CD14-positive monocyte (primary cell): ENCODE results near the gene CAMKK2. TPM values are rescaled to one million over a fixed set of nuclear protein-coding genes. Genes with fewer than 3 reads are reported as not detected.

Experiments used
- DNase-seq, 3 donors: peaks; one replicate each; pipeline ENCODE4 v3.0.0-alpha.2; 2011 to 2022
- H2AFZ ChIP-seq: 2 replicates; pipeline ENCODE4 v1.6.0; 2012; ENCODE audit warnings: mild to moderate bottlenecking, low read depth, low read length, inconsistent platforms; ENCODE audit not compliant: insufficient read depth, poor library complexity, severe bottlenecking
- H3K27ac ChIP-seq, 2 donors: 1 replicate in 1 of 2; 2 replicates in 1 of 2; pipeline ENCODE4 v1.5.1; 2012 to 2013; ENCODE audit warnings: low read length in 2 of 2, control low read depth in 1 of 2, inconsistent platforms in 1 of 2, low read depth in 1 of 2, mild to moderate bottlenecking in 1 of 2
- H3K27me3 ChIP-seq, 2 donors: one replicate each; pipeline versions ENCODE4 v1.6.0 to v1.6.1; 2011 to 2013; ENCODE audit warnings: low read length in 2 of 2; ENCODE audit not compliant: control insufficient read depth in 2 of 2, insufficient read depth in 2 of 2
- H3K36me3 ChIP-seq, 2 donors: replicated peaks in 1 of 2; 1 replicate in 1 of 2; 2 replicates in 1 of 2; pipeline versions ENCODE4 v1.5.1 to v1.6.1; 2012 to 2013; ENCODE audit warnings: low read length in 2 of 2, control low read depth in 1 of 2, inconsistent platforms in 1 of 2, mild to moderate bottlenecking in 1 of 2; ENCODE audit not compliant: insufficient read depth in 2 of 2, control insufficient read depth in 1 of 2
- H3K4me1 ChIP-seq, 2 donors: 1 replicate in 1 of 2; 2 replicates in 1 of 2; pipeline versions ENCODE4 v1.5.1 to v1.6.1; 2012 to 2013; ENCODE audit warnings: low read length in 2 of 2, control low read depth in 1 of 2, inconsistent platforms in 1 of 2, mild to moderate bottlenecking in 1 of 2, moderate library complexity in 1 of 2; ENCODE audit not compliant: insufficient read depth in 2 of 2, control insufficient read depth in 1 of 2
- H3K4me2 ChIP-seq: replicated peaks from 2 replicates; pipeline ENCODE3; 2012; ENCODE audit warnings: low read length, moderate library complexity, mild to moderate bottlenecking; ENCODE audit not compliant: poor library complexity, severe bottlenecking; ENCODE audit errors: extremely low read depth
- H3K4me3 ChIP-seq, 3 experiments: fragments of 200-600 bp in 1 of 3; sonication (generic) in 1 of 3; replicated peaks in 1 of 3; 1 replicate in 2 of 3; 2 replicates in 1 of 3; pipeline ENCODE4 v1.5.1; 2011 to 2013; ENCODE audit warnings: low read length in 3 of 3, mild to moderate bottlenecking in 3 of 3, control low read depth in 2 of 3, low read depth in 2 of 3, inconsistent platforms in 1 of 3, moderate library complexity in 1 of 3
- H3K79me2 ChIP-seq: 2 replicates; pipeline ENCODE4 v1.6.0; 2012; ENCODE audit warnings: mild to moderate bottlenecking, control low read depth, inconsistent platforms, low read length, moderate library complexity; ENCODE audit not compliant: insufficient read depth
- H3K9ac ChIP-seq: 2 replicates; pipeline ENCODE4 v1.6.0; 2017; ENCODE audit warnings: low read length, mild to moderate bottlenecking; ENCODE audit not compliant: insufficient read depth, poor library complexity, severe bottlenecking
- H3K9me3 ChIP-seq, 2 donors: replicated peaks in 1 of 2; 1 replicate in 1 of 2; 2 replicates in 1 of 2; pipeline versions ENCODE4 v1.5.1 to v1.6.1; 2012 to 2013; ENCODE audit warnings: low read length in 2 of 2, control low read depth in 1 of 2; ENCODE audit not compliant: control insufficient read depth in 1 of 2, insufficient read depth in 1 of 2
- H4K20me1 ChIP-seq: 2 replicates; pipeline ENCODE4 v1.6.0; 2012; ENCODE audit warnings: mild to moderate bottlenecking, low read length, control low read depth, moderate library complexity; ENCODE audit not compliant: insufficient read depth
- H3K27ac Mint-ChIP-seq, 7 donors: one replicate each; pipeline ENCODE4 v1.8.0; 2020; ENCODE audit warnings: mild to moderate bottlenecking in 7 of 7, mixed read lengths in 7 of 7, moderate library complexity in 6 of 7, inconsistent platforms in 2 of 7
- H3K27me3 Mint-ChIP-seq, 3 donors: one replicate each; pipeline ENCODE4 v1.8.0; 2021 to 2022; ENCODE audit warnings: low read depth in 3 of 3, mild to moderate bottlenecking in 3 of 3, mixed read lengths in 3 of 3, moderate library complexity in 3 of 3, inconsistent platforms in 1 of 3
- H3K36me3 Mint-ChIP-seq, 2 donors: one replicate each; pipeline ENCODE4 v1.8.0; 2020; ENCODE audit warnings: mixed read lengths in 2 of 2, inconsistent platforms in 1 of 2, mild to moderate bottlenecking in 1 of 2
- H3K4me1 Mint-ChIP-seq: one replicate; pipeline ENCODE4 v1.8.0; 2020; ENCODE audit warnings: mild to moderate bottlenecking, mixed read lengths
- H3K4me3 Mint-ChIP-seq, 2 donors: one replicate each; pipeline ENCODE4 v1.8.0; 2020; ENCODE audit warnings: mild to moderate bottlenecking in 2 of 2, mixed read lengths in 2 of 2, moderate library complexity in 1 of 2
- H3K9me3 Mint-ChIP-seq, 7 donors: one replicate each; pipeline ENCODE4 v1.8.0; 2020 to 2022; ENCODE audit warnings: mixed read lengths in 7 of 7, mild to moderate bottlenecking in 6 of 7, moderate library complexity in 6 of 7, inconsistent platforms in 2 of 7
- WGBS: methylation state at CpG from one replicate; pipeline ENCODE4 v1.1.5; 2013; ENCODE audit warnings: missing lambda C conversion rate; ENCODE audit not compliant: insufficient coverage; 5-methylcytosine and 5-hydroxymethylcytosine counted together
- intact Hi-C, 2 donors: fragments of 100-400 bp; cut with micrococcal nuclease; formaldehyde crosslinking; loops; one replicate each; pipeline versions ENCODE4 v1.15.0 to v1.15.1; 2023
- polyA plus RNA-seq, 3 donors: library from polyadenylated mRNA; depleted of rRNA in 1 of 3; unstranded in 2 of 3; stranded (reverse) in 1 of 3; fragments of 300-500 nt in 2 of 3; fragments of >200 nt in 1 of 3; fragmentation: Illumina TruSeq in 2 of 3; gene quantifications; 1 replicate in 2 of 3; 2 replicates in 1 of 3; pipeline ENCODE4 v1.2.3, GENCODE V29; 2012 to 2021
- TF ChIP-seq, protein P1 (sequence below): fragments of 200-600 bp; IDR thresholded peaks from one replicate; pipeline ENCODE4 v1.8.0; 2022; ENCODE audit warnings: antibody characterized with exemption, mild to moderate bottlenecking

CAMKK2 gene
- polyA plus RNA-seq, 3 donors: 55.6 to 71.4 (median 71.0) TPM

GRCh38 chr12:121328620-121329019 lies 32.1 kb upstream of the CAMKK2 start:
- no peak for DNase-seq
- Histone ChIP-seq H3K4me2 (no peak overlapping the region), H3K9me3 (no peaks in the 10 kb centered on the region), H4K20me1 (peaks cover 10% of the 10 kb centered on the region), H3K4me3 (no peak overlapping the region), H3K79me2 (peaks cover 2% of the 10 kb centered on the region), H3K4me1 (peaks cover 2 to 9% of the 10 kb centered on the region in 2 donors), H3K27ac (no peak overlapping the region), H2AFZ (no peak overlapping the region), H3K27me3 (no peaks in the 10 kb centered on the region), H3K9ac (no peak overlapping the region), H3K36me3 (peaks cover 84 to 96% of the 10 kb centered on the region in 2 donors)
- peaks cover 9% of the 10 kb centered on the region for H3K4me1 Mint-ChIP-seq
- no peak overlapping the region for H3K4me3 Mint-ChIP-seq
- no peak overlapping the region for H3K27ac Mint-ChIP-seq
- H3K36me3 Mint-ChIP-seq: peaks cover 83 to 95% of the 10 kb centered on the region in 2 donors
- WGBS: 95% methylated on average over 2 of the region's 4 CpGs
- intact Hi-C loops: no loop called here
- TF ChIP-seq, protein P1, sequence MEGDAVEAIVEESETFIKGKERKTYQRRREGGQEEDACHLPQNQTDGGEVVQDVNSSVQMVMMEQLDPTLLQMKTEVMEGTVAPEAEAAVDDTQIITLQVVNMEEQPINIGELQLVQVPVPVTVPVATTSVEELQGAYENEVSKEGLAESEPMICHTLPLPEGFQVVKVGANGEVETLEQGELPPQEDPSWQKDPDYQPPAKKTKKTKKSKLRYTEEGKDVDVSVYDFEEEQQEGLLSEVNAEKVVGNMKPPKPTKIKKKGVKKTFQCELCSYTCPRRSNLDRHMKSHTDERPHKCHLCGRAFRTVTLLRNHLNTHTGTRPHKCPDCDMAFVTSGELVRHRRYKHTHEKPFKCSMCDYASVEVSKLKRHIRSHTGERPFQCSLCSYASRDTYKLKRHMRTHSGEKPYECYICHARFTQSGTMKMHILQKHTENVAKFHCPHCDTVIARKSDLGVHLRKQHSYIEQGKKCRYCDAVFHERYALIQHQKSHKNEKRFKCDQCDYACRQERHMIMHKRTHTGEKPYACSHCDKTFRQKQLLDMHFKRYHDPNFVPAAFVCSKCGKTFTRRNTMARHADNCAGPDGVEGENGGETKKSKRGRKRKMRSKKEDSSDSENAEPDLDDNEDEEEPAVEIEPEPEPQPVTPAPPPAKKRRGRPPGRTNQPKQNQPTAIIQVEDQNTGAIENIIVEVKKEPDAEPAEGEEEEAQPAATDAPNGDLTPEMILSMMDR: no peak
- H3K9me3 Mint-ChIP-seq: no peaks in the 10 kb centered on the region
- H3K27me3 Mint-ChIP-seq: no peaks in the 10 kb centered on the region

- peak overlapping the region in 1 of 2 donors; percentile 26 for H3K27ac ChIP-seq
- no peaks in the 10 kb centered on the region for H3K27me3 ChIP-seq
Observed at GRCh38 chr12:121326996-121327674, 30.6 kb upstream of the CAMKK2 start.

More at GRCh38 chr12:121326996-121327674, 30.6 kb upstream of the CAMKK2 start:
- Histone ChIP-seq H3K79me2 (peaks cover 10% of the 10 kb centered on the region), H2AFZ (no peak overlapping the region), H3K9ac (no peak overlapping the region), H4K20me1 (peaks cover 10% of the 10 kb centered on the region), H3K9me3 (no peaks in the 10 kb centered on the region), H3K4me1 (peaks cover 2 to 9% of the 10 kb centered on the region in 2 donors), H3K4me3 (no peak overlapping the region), H3K36me3 (peaks cover 81 to 97% of the 10 kb centered on the region in 2 donors), H3K4me2 (no peak overlapping the region)
- Mint-ChIP-seq H3K9me3 (no peaks in the 10 kb centered on the region), H3K4me3 (no peak overlapping the region), H3K27me3 (no peaks in the 10 kb centered on the region), H3K27ac (peak overlapping the region in 5 of 7 donors; percentile 1 to 76 (median 57)), H3K36me3 (peaks cover 82 to 93% of the 10 kb centered on the region in 2 donors), H3K4me1 (peaks cover 9% of the 10 kb centered on the region)
- intact Hi-C loops: no loop called here
- TF ChIP-seq, protein P1: no peak
- DNase-seq: no peak
- WGBS: 62% methylated on average over 12 of the region's 21 CpGs
